Gastrocnemius medialis (tissue), 4 donors: ENCODE measurements around the gene CTNNB1. TPM values are rescaled to one million over a fixed set of nuclear protein-coding genes. Genes with fewer than 3 reads are reported as not detected.

ENCODE experiments used
- ATAC-seq, 2 donors: fragments of 150-250 bp; one replicate each; pipeline ENCODE4 v1.9.1; 2016
- DNase-seq, 2 donors: peaks; one replicate each; pipeline ENCODE4 v3.0.0-alpha.2; 2019
- H3K27ac ChIP-seq, 4 donors: fragments of 200-600 bp; sonication (generic); 1 replicate in 1 of 4; 2 replicates in 3 of 4; pipeline ENCODE4 v1.5.1; 2016 to 2018; ENCODE audit warnings: mild to moderate bottlenecking in 2 of 4, moderate library complexity in 1 of 4
- H3K27me3 ChIP-seq, 3 donors: fragments of 200-600 bp; sonication (generic) in 2 of 3; 1 replicate in 1 of 3; 2 replicates in 2 of 3; pipeline versions ENCODE4 v1.5.1 to v1.6.0; 2016 to 2019; ENCODE audit warnings: mild to moderate bottlenecking in 1 of 3, moderate library complexity in 1 of 3
- H3K36me3 ChIP-seq, 2 donors: fragments of 200-600 bp; sonication (generic) in 1 of 2; one replicate each; pipeline ENCODE4 v1.5.1; 2017 to 2018
- H3K4me1 ChIP-seq, 2 donors: fragments of 200-600 bp; sonication (generic) in 1 of 2; one replicate each; pipeline ENCODE4 v1.5.1; 2016 to 2017; ENCODE audit warnings: mild to moderate bottlenecking in 2 of 2
- H3K4me3 ChIP-seq, 4 donors: fragments of 200-600 bp; sonication (generic) in 3 of 4; 1 replicate in 1 of 4; 2 replicates in 3 of 4; pipeline ENCODE4 v1.5.1; 2016 to 2019; ENCODE audit warnings: mild to moderate bottlenecking in 2 of 4
- H3K9me3 ChIP-seq, 3 donors: fragments of 200-600 bp; sonication (generic) in 2 of 3; 1 replicate in 1 of 3; 2 replicates in 2 of 3; pipeline ENCODE4 v1.5.1; 2016 to 2019
- CTCF ChIP-seq, 5 experiments: fragments of 450-650 bp in 3 of 5; fragments of 200-600 bp in 2 of 5; sonication (generic) in 2 of 5; IDR thresholded peaks in 4 of 5; conservative IDR thresholded peaks in 1 of 5; 1 replicate in 4 of 5; 2 replicates in 1 of 5; pipeline ENCODE4 v1.5.1; 2016 to 2019; ENCODE audit warnings: antibody characterized with exemption in 5 of 5, mild to moderate bottlenecking in 3 of 5, moderate library complexity in 3 of 5
- POLR2A ChIP-seq, 2 donors: fragments of 450-650 bp; IDR thresholded peaks; one replicate each; pipeline ENCODE4 v1.6.1; 2017; ENCODE audit warnings: antibody characterized with exemption in 2 of 2, mild to moderate bottlenecking in 2 of 2, moderate library complexity in 2 of 2
- in situ Hi-C, 4 donors: fragments of 200-750 bp; cut with MboI; loops; one replicate each; pipeline versions ENCODE4 v1.15.0 to v1.8.0; 2017; ENCODE audit warnings: low sequenced_read_pairs in 4 of 4
- intact Hi-C: fragments of 100-400 bp; cut with DNase I; formaldehyde crosslinking; loops from one replicate; pipeline ENCODE4 v1.15.1; 2023; ENCODE audit warnings: low total_unique reads
- total RNA-seq, 4 donors: library from RNA; depleted of rRNA; stranded (reverse); fragments of >200 nt; gene quantifications; one replicate each; pipeline versions ENCODE4 v1.1.0 to v1.2.3, GENCODE V29; 2016

The CTNNB1 gene
- total RNA-seq, 4 donors from 2014 or later = 114 to 157 (median 150) TPM

- ATAC-seq (peak in 1 of 2 donors; percentile 10), DNase-seq (no peak)
- Histone ChIP-seq H3K4me3 (no peak overlapping the region), H3K9me3 (no peaks in the 10 kb centered on the region), H3K27me3 (no peaks in the 10 kb centered on the region), H3K36me3 (peaks cover 2 to 19% of the 10 kb centered on the region in 2 donors), H3K4me1 (peaks cover 52 to 65% of the 10 kb centered on the region in 2 donors), H3K27ac (peak overlapping the region; percentile 32 to 50 (median 42))
- in situ Hi-C loops = loop anchor here in 3 of 4 donors (25.0 kb wide), 2 partner anchors 636 to 911 kb away; partner anchors contain the start of gene EIF1B (in 2 of the 3)
- TF ChIP-seq CTCF (IDR thresholded peaks at IDR 0.05 in 4 of 5, conservative IDR thresholded peaks at IDR 0.05 in 1 of 5) = no peak
- no peak for TF ChIP-seq POLR2A (IDR thresholded peaks at IDR 0.05)
- intact Hi-C loops = loop anchor here (5.0 kb wide), 1 partner anchor 696 kb away; no protein-coding TSS in a partner anchor
Measured at GRCh38 chr3:41223691-41224090, 24.4 kb downstream of the CTNNB1 start.

GRCh38 chr3:41224120-41224806, 25.0 kb downstream of the CTNNB1 start:
- Histone ChIP-seq H3K27me3 (no peaks in the 10 kb centered on the region), H3K27ac (peak overlapping the region; percentile 36 to 50 (median 47)), H3K36me3 (peaks cover 2 to 19% of the 10 kb centered on the region in 2 donors), H3K4me1 (peaks cover 46 to 64% of the 10 kb centered on the region in 2 donors), H3K4me3 (no peak overlapping the region), H3K9me3 (no peaks in the 10 kb centered on the region)
- DNase-seq (peak in 1 of 2 donors; percentile 20), ATAC-seq (peak; percentile 97 to 98)
- in situ Hi-C loops = loop anchor here in 3 of 4 donors (25.0 kb wide), 2 partner anchors 637 to 912 kb away; partner anchors contain the start of gene EIF1B (in 2 of the 3)
- intact Hi-C loops = loop anchor here (5.0 kb wide), 1 partner anchor 697 kb away; no protein-coding TSS in a partner anchor
- TF ChIP-seq CTCF (IDR thresholded peaks at IDR 0.05 in 4 of 5, conservative IDR thresholded peaks at IDR 0.05 in 1 of 5) (peak in 1 of 5 experiments; percentile 20), POLR2A (IDR thresholded peaks at IDR 0.05) (no peak)

GRCh38 chr3:41234823-41235721, 35.8 kb downstream of the CTNNB1 start:
- in situ Hi-C loops = no loop called here

GRCh38 chr3:41236228-41236627, 36.9 kb downstream of the CTNNB1 start:
- DNase-seq (no peak), ATAC-seq (no peak)
- Histone ChIP-seq H3K27ac (no peak overlapping the region), H3K4me1 (no peaks in the 10 kb centered on the region), H3K9me3 (no peaks in the 10 kb centered on the region), H3K36me3 (peaks cover 2 to 71% of the 10 kb centered on the region in 2 donors), H3K4me3 (no peak overlapping the region), H3K27me3 (no peaks in the 10 kb centered on the region)
- no peak for TF ChIP-seq CTCF (IDR thresholded peaks at IDR 0.05 in 4 of 5, conservative IDR thresholded peaks at IDR 0.05 in 1 of 5)
- TF ChIP-seq POLR2A (IDR thresholded peaks at IDR 0.05) = no peak
- in situ Hi-C loops = no loop called here
- intact Hi-C loops = no loop called here

More at GRCh38 chr3:41234823-41235721, 35.8 kb downstream of the CTNNB1 start:
- intact Hi-C loops = no loop called here
- no peaks in the 10 kb centered on the region for H3K4me1 ChIP-seq
- no peak overlapping the region for H3K4me3 ChIP-seq
- H3K36me3 ChIP-seq = peaks cover 0 to 71% of the 10 kb centered on the region in 2 donors
- DNase-seq (no peak), ATAC-seq (no peak)
- H3K27ac ChIP-seq = no peak overlapping the region
- no peaks in the 10 kb centered on the region for H3K9me3 ChIP-seq
- H3K27me3 ChIP-seq = no peaks in the 10 kb centered on the region
- TF ChIP-seq CTCF (IDR thresholded peaks at IDR 0.05 in 4 of 5, conservative IDR thresholded peaks at IDR 0.05 in 1 of 5) (no peak), POLR2A (IDR thresholded peaks at IDR 0.05) (no peak)
